Measurements from ENCODE around the gene SLC12A5.

DNA sequence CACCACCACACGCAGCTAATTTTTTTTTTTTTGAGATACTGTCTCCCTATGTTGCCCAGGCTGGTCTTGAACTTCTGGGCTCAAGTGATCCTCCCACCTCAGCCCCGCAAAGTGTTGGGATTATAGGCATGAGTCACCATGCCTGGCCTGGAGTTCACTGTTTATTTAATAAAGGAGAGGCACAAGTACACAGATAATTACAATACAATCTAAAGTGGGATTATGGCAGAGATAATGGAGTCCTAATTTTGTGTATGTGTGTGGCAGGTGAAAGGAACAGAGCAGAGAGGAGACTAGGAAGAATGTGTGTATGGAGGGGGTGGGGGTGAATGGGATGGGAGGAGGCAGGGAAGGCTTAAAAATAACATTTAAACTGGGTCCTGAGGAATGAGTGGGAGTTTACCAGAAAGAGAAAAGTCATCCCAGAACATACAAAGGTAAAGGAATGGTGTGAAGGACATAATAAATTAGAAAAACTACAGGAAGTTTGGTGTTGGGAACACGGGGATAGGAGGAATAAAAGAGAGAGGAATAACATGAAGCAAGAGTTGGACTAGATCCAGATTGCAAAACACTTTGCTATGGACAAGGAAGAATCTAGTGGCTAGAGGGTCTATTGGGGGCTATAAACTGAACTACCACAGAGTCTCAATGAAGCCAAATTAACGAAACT, 56.3 kb downstream of the SLC12A5 start:
- TF ChIP-seq, protein P1, sequence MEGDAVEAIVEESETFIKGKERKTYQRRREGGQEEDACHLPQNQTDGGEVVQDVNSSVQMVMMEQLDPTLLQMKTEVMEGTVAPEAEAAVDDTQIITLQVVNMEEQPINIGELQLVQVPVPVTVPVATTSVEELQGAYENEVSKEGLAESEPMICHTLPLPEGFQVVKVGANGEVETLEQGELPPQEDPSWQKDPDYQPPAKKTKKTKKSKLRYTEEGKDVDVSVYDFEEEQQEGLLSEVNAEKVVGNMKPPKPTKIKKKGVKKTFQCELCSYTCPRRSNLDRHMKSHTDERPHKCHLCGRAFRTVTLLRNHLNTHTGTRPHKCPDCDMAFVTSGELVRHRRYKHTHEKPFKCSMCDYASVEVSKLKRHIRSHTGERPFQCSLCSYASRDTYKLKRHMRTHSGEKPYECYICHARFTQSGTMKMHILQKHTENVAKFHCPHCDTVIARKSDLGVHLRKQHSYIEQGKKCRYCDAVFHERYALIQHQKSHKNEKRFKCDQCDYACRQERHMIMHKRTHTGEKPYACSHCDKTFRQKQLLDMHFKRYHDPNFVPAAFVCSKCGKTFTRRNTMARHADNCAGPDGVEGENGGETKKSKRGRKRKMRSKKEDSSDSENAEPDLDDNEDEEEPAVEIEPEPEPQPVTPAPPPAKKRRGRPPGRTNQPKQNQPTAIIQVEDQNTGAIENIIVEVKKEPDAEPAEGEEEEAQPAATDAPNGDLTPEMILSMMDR (IDR thresholded peaks at IDR 0.05): no peak
- no peak for TF ChIP-seq EZH2 (IDR thresholded peaks at IDR 0.05; ENCODE audit: borderline replicate concordance, insufficient read depth, low read depth, low read length, poor library complexity, severe bottlenecking)
